SU-DHL-6 (cell line): Measurements from ENCODE around the gene PLCXD3.

Experiments used
- H2AFZ ChIP-seq: fragments of 200-600 bp; sonication (generic); 2 replicates; pipeline ENCODE4 v1.6.1; 2014; ENCODE audit warnings: low read depth, mild to moderate bottlenecking, moderate library complexity, mixed read lengths, antibody characterized with exemption, low read length; ENCODE audit not compliant: severe bottlenecking
- H3F3A ChIP-seq: fragments of 200-600 bp; shearing (Covaris generic); 2 replicates; pipeline ENCODE4 v1.6.0; 2016; ENCODE audit warnings: antibody characterized with exemption, mild to moderate bottlenecking; ENCODE audit not compliant: insufficient read depth
- H3K27ac ChIP-seq: fragments of 200-600 bp; sonication (generic); 2 replicates; pipeline ENCODE4 v1.5.1; 2016; ENCODE audit warnings: low read depth, mild to moderate bottlenecking, low read length, moderate library complexity, mixed read lengths
- H3K27me3 ChIP-seq: fragments of 200-600 bp; sonication (generic), shearing (Covaris generic); 2 replicates; pipeline ENCODE4 v1.6.0; 2014; ENCODE audit warnings: mild to moderate bottlenecking, low read length
- H3K36me3 ChIP-seq: fragments of 200-600 bp; sonication (generic); 2 replicates; pipeline ENCODE4 v1.6.1; 2014; ENCODE audit warnings: mild to moderate bottlenecking, low read length, mixed read lengths
- H3K4me2 ChIP-seq: fragments of 300-600, 200-600 bp; shearing (Covaris generic), sonication (generic); 2 replicates; pipeline ENCODE4 v1.6.0; 2014; ENCODE audit warnings: low read length, low read depth, mild to moderate bottlenecking; ENCODE audit not compliant: poor library complexity, severe bottlenecking
- H3K4me3 ChIP-seq: fragments of 200-600 bp; sonication (generic); 2 replicates; pipeline ENCODE4 v1.5.1; 2014; ENCODE audit warnings: antibody characterized with exemption, low read length, mild to moderate bottlenecking, mixed read lengths; ENCODE audit not compliant: insufficient read depth, poor library complexity, severe bottlenecking
- H3K79me2 ChIP-seq: fragments of 200-600 bp; sonication (generic); 2 replicates; pipeline ENCODE4 v1.6.1; 2014; ENCODE audit warnings: mild to moderate bottlenecking, low read length, moderate library complexity; ENCODE audit not compliant: insufficient read depth
- H3K9ac ChIP-seq: fragments of 200-600 bp; sonication (generic); 2 replicates; pipeline ENCODE4 v1.7.0; 2014; ENCODE audit warnings: mild to moderate bottlenecking, low read length
- H3K9me2 ChIP-seq: fragments of 200-600 bp; sonication (generic); replicated peaks from 2 replicates; pipeline ENCODE4 v1.6.1; 2014; ENCODE audit warnings: low read length; ENCODE audit not compliant: insufficient read depth
- H3K9me3 ChIP-seq: fragments of 200-600 bp; sonication (generic); 2 replicates; pipeline ENCODE4 v1.6.1; 2014; ENCODE audit warnings: low read length, mixed read lengths; ENCODE audit not compliant: insufficient read depth
- H4K20me1 ChIP-seq: fragments of 200-600 bp; sonication (generic); 2 replicates; pipeline ENCODE4 v1.6.1; 2014; ENCODE audit warnings: low read depth, mild to moderate bottlenecking, antibody characterized with exemption, low read length, moderate library complexity, mixed read lengths
- EZH2phosphoT487 ChIP-seq: fragments of 200-600 bp; sonication (generic), shearing (Covaris generic); conservative IDR thresholded peaks from 2 replicates; pipeline ENCODE4 v1.6.1; 2018; ENCODE audit warnings: mild to moderate bottlenecking, antibody characterized with exemption, low read length, moderate library complexity, mixed read lengths
- TF ChIP-seq, protein P1 (sequence below): fragments of 200-600 bp; sonication (generic); IDR thresholded peaks from one replicate; pipeline ENCODE4 v1.5.1; 2017; ENCODE audit warnings: antibody characterized with exemption, mild to moderate bottlenecking, low read length, moderate library complexity; ENCODE audit not compliant: insufficient read depth, poor library complexity, severe bottlenecking

Gene PLCXD3

DNA sequence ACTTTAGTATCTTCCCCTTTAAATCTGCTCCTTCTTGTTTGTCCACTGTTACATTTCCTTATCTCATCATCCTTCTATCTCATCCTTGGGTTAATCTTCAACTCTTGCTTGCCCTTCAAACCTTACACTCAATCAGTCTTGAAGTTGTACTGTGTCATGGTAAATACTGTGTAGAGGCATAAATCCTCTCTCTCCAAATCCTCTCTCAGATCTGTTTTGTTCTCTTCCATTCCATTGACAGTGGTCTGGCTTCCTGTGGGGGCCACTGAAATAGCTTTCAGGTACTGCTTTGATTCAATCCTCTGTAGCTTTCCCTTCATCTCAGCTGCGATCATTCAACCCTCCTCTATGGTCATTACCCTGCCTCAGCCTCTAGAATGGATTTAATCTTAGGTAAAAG, 104.0 kb downstream of the PLCXD3 start:
- no peaks in the 10 kb centered on the region for H3K9me2 ChIP-seq
- H3K9ac ChIP-seq: no peak overlapping the region
- H3K4me3 ChIP-seq: no peak overlapping the region
- H3F3A ChIP-seq: no peaks in the 10 kb centered on the region
- no peak for TF ChIP-seq EZH2phosphoT487
- TF ChIP-seq, protein P1, sequence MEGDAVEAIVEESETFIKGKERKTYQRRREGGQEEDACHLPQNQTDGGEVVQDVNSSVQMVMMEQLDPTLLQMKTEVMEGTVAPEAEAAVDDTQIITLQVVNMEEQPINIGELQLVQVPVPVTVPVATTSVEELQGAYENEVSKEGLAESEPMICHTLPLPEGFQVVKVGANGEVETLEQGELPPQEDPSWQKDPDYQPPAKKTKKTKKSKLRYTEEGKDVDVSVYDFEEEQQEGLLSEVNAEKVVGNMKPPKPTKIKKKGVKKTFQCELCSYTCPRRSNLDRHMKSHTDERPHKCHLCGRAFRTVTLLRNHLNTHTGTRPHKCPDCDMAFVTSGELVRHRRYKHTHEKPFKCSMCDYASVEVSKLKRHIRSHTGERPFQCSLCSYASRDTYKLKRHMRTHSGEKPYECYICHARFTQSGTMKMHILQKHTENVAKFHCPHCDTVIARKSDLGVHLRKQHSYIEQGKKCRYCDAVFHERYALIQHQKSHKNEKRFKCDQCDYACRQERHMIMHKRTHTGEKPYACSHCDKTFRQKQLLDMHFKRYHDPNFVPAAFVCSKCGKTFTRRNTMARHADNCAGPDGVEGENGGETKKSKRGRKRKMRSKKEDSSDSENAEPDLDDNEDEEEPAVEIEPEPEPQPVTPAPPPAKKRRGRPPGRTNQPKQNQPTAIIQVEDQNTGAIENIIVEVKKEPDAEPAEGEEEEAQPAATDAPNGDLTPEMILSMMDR: no peak
- no peaks in the 10 kb centered on the region for H3K27me3 ChIP-seq
- no peaks in the 10 kb centered on the region for H4K20me1 ChIP-seq
- H3K36me3 ChIP-seq: no peaks in the 10 kb centered on the region
- no peaks in the 10 kb centered on the region for H3K79me2 ChIP-seq
- no peak overlapping the region for H3K4me2 ChIP-seq
- H3K27ac ChIP-seq: no peak overlapping the region
- H2AFZ ChIP-seq: no peak overlapping the region
- no peaks in the 10 kb centered on the region for H3K9me3 ChIP-seq

DNA sequence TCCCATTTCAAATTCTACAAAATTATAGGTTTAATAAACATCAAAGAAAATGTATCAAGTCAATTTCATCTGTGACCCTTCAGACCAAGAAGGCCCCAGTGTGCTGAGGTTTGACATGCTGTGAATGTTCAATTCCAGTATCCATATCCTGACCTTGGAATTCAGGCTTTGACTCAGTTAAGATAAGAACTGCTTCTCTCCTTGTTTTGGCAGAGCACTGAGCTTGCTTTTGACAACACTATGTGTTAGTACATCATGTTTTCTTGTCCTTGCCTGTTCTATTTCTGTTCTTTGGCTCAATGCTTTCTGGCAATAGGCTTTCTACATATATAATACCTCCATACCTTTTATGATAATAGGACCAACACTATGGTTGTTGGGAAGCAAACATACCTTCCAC, 105.6 kb downstream of the PLCXD3 start:
- no peak overlapping the region for H3K9ac ChIP-seq
- no peak overlapping the region for H3K27ac ChIP-seq
- H3K4me3 ChIP-seq: no peak overlapping the region
- no peaks in the 10 kb centered on the region for H3K79me2 ChIP-seq
- H3K9me2 ChIP-seq: no peaks in the 10 kb centered on the region
- no peaks in the 10 kb centered on the region for H3K9me3 ChIP-seq
- H3K36me3 ChIP-seq: no peaks in the 10 kb centered on the region
- TF ChIP-seq EZH2phosphoT487: no peak
- TF ChIP-seq, protein P1: no peak
- H3F3A ChIP-seq: no peaks in the 10 kb centered on the region
- H2AFZ ChIP-seq: no peak overlapping the region
- H3K4me2 ChIP-seq: no peak overlapping the region
- no peaks in the 10 kb centered on the region for H4K20me1 ChIP-seq
- H3K27me3 ChIP-seq: no peaks in the 10 kb centered on the region

DNA sequence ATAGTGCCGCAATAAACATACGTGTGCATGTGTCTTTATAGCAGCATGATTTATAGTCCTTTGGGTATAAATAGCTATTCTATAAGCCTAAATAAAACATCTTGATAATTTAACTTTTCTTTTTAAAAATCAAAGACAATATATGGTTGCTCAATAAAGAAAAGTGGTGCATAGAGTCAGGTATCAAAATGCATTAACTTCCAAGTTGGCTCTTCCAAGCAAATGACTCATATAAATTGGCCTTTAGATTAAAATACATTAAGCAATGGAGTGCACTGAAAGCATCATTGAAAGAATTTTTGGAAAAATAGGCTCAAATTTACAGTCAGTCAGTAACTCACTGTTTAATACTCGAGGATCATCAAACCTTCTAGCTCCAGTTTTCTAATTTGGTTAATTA, 106.6 kb downstream of the PLCXD3 start:
- TF ChIP-seq, protein P1: no peak
- no peak for TF ChIP-seq EZH2phosphoT487
- H3K9me2 ChIP-seq: no peaks in the 10 kb centered on the region
- no peak overlapping the region for H3K27ac ChIP-seq
- H3K4me2 ChIP-seq: no peak overlapping the region
- no peak overlapping the region for H2AFZ ChIP-seq
- H3K9me3 ChIP-seq: no peaks in the 10 kb centered on the region
- H3K79me2 ChIP-seq: no peaks in the 10 kb centered on the region
- no peak overlapping the region for H3K9ac ChIP-seq
- H3K4me3 ChIP-seq: no peak overlapping the region
- H3K27me3 ChIP-seq: no peaks in the 10 kb centered on the region
- no peaks in the 10 kb centered on the region for H4K20me1 ChIP-seq
- no peaks in the 10 kb centered on the region for H3F3A ChIP-seq
- no peaks in the 10 kb centered on the region for H3K36me3 ChIP-seq
